CD14-positive monocyte (primary cell): ENCODE data around the gene KCNG2. TPM values are rescaled to one million over a fixed set of nuclear protein-coding genes. Genes with fewer than 3 reads are reported as not detected.

ENCODE experiments used
- DNase-seq, 3 donors: peaks; one replicate each; pipeline ENCODE4 v3.0.0-alpha.2; 2011 to 2022
- H2AFZ ChIP-seq: 2 replicates; pipeline ENCODE4 v1.6.0; 2012; ENCODE audit warnings: mild to moderate bottlenecking, low read depth, low read length, inconsistent platforms; ENCODE audit not compliant: insufficient read depth, poor library complexity, severe bottlenecking
- H3K27ac ChIP-seq, 2 donors: 1 replicate in 1 of 2; 2 replicates in 1 of 2; pipeline ENCODE4 v1.5.1; 2012 to 2013; ENCODE audit warnings: low read length in 2 of 2, control low read depth in 1 of 2, inconsistent platforms in 1 of 2, low read depth in 1 of 2, mild to moderate bottlenecking in 1 of 2
- H3K27me3 ChIP-seq, 2 donors: one replicate each; pipeline versions ENCODE4 v1.6.0 to v1.6.1; 2011 to 2013; ENCODE audit warnings: low read length in 2 of 2; ENCODE audit not compliant: control insufficient read depth in 2 of 2, insufficient read depth in 2 of 2
- H3K36me3 ChIP-seq, 2 donors: replicated peaks in 1 of 2; 1 replicate in 1 of 2; 2 replicates in 1 of 2; pipeline versions ENCODE4 v1.5.1 to v1.6.1; 2012 to 2013; ENCODE audit warnings: low read length in 2 of 2, control low read depth in 1 of 2, inconsistent platforms in 1 of 2, mild to moderate bottlenecking in 1 of 2; ENCODE audit not compliant: insufficient read depth in 2 of 2, control insufficient read depth in 1 of 2
- H3K4me1 ChIP-seq, 2 donors: 1 replicate in 1 of 2; 2 replicates in 1 of 2; pipeline versions ENCODE4 v1.5.1 to v1.6.1; 2012 to 2013; ENCODE audit warnings: low read length in 2 of 2, control low read depth in 1 of 2, inconsistent platforms in 1 of 2, mild to moderate bottlenecking in 1 of 2, moderate library complexity in 1 of 2; ENCODE audit not compliant: insufficient read depth in 2 of 2, control insufficient read depth in 1 of 2
- H3K4me2 ChIP-seq: replicated peaks from 2 replicates; pipeline ENCODE3; 2012; ENCODE audit warnings: low read length, moderate library complexity, mild to moderate bottlenecking; ENCODE audit not compliant: poor library complexity, severe bottlenecking; ENCODE audit errors: extremely low read depth
- H3K4me3 ChIP-seq, 3 experiments: fragments of 200-600 bp in 1 of 3; sonication (generic) in 1 of 3; replicated peaks in 1 of 3; 1 replicate in 2 of 3; 2 replicates in 1 of 3; pipeline ENCODE4 v1.5.1; 2011 to 2013; ENCODE audit warnings: low read length in 3 of 3, mild to moderate bottlenecking in 3 of 3, control low read depth in 2 of 3, low read depth in 2 of 3, inconsistent platforms in 1 of 3, moderate library complexity in 1 of 3
- H3K79me2 ChIP-seq: 2 replicates; pipeline ENCODE4 v1.6.0; 2012; ENCODE audit warnings: mild to moderate bottlenecking, control low read depth, inconsistent platforms, low read length, moderate library complexity; ENCODE audit not compliant: insufficient read depth
- H3K9ac ChIP-seq: 2 replicates; pipeline ENCODE4 v1.6.0; 2017; ENCODE audit warnings: low read length, mild to moderate bottlenecking; ENCODE audit not compliant: insufficient read depth, poor library complexity, severe bottlenecking
- H3K9me3 ChIP-seq, 2 donors: replicated peaks in 1 of 2; 1 replicate in 1 of 2; 2 replicates in 1 of 2; pipeline versions ENCODE4 v1.5.1 to v1.6.1; 2012 to 2013; ENCODE audit warnings: low read length in 2 of 2, control low read depth in 1 of 2; ENCODE audit not compliant: control insufficient read depth in 1 of 2, insufficient read depth in 1 of 2
- H4K20me1 ChIP-seq: 2 replicates; pipeline ENCODE4 v1.6.0; 2012; ENCODE audit warnings: mild to moderate bottlenecking, low read length, control low read depth, moderate library complexity; ENCODE audit not compliant: insufficient read depth
- H3K27ac Mint-ChIP-seq, 7 donors: one replicate each; pipeline ENCODE4 v1.8.0; 2020; ENCODE audit warnings: mild to moderate bottlenecking in 7 of 7, mixed read lengths in 7 of 7, moderate library complexity in 6 of 7, inconsistent platforms in 2 of 7
- H3K27me3 Mint-ChIP-seq, 3 donors: one replicate each; pipeline ENCODE4 v1.8.0; 2021 to 2022; ENCODE audit warnings: low read depth in 3 of 3, mild to moderate bottlenecking in 3 of 3, mixed read lengths in 3 of 3, moderate library complexity in 3 of 3, inconsistent platforms in 1 of 3
- H3K36me3 Mint-ChIP-seq, 2 donors: one replicate each; pipeline ENCODE4 v1.8.0; 2020; ENCODE audit warnings: mixed read lengths in 2 of 2, inconsistent platforms in 1 of 2, mild to moderate bottlenecking in 1 of 2
- H3K4me1 Mint-ChIP-seq: one replicate; pipeline ENCODE4 v1.8.0; 2020; ENCODE audit warnings: mild to moderate bottlenecking, mixed read lengths
- H3K4me3 Mint-ChIP-seq, 2 donors: one replicate each; pipeline ENCODE4 v1.8.0; 2020; ENCODE audit warnings: mild to moderate bottlenecking in 2 of 2, mixed read lengths in 2 of 2, moderate library complexity in 1 of 2
- H3K9me3 Mint-ChIP-seq, 7 donors: one replicate each; pipeline ENCODE4 v1.8.0; 2020 to 2022; ENCODE audit warnings: mixed read lengths in 7 of 7, mild to moderate bottlenecking in 6 of 7, moderate library complexity in 6 of 7, inconsistent platforms in 2 of 7
- WGBS: methylation state at CpG from one replicate; pipeline ENCODE4 v1.1.5; 2013; ENCODE audit warnings: missing lambda C conversion rate; ENCODE audit not compliant: insufficient coverage; 5-methylcytosine and 5-hydroxymethylcytosine counted together
- intact Hi-C, 2 donors: fragments of 100-400 bp; cut with micrococcal nuclease; formaldehyde crosslinking; loops; one replicate each; pipeline versions ENCODE4 v1.15.0 to v1.15.1; 2023
- polyA plus RNA-seq, 3 donors: library from polyadenylated mRNA; depleted of rRNA in 1 of 3; unstranded in 2 of 3; stranded (reverse) in 1 of 3; fragments of 300-500 nt in 2 of 3; fragments of >200 nt in 1 of 3; fragmentation: Illumina TruSeq in 2 of 3; gene quantifications; 1 replicate in 2 of 3; 2 replicates in 1 of 3; pipeline ENCODE4 v1.2.3, GENCODE V29; 2012 to 2021
- TF ChIP-seq, protein P1 (sequence below): fragments of 200-600 bp; IDR thresholded peaks from one replicate; pipeline ENCODE4 v1.8.0; 2022; ENCODE audit warnings: antibody characterized with exemption, mild to moderate bottlenecking

Gene KCNG2
- polyA plus RNA-seq, 3 donors = 0.04 TPM; not detected in 2

DNA sequence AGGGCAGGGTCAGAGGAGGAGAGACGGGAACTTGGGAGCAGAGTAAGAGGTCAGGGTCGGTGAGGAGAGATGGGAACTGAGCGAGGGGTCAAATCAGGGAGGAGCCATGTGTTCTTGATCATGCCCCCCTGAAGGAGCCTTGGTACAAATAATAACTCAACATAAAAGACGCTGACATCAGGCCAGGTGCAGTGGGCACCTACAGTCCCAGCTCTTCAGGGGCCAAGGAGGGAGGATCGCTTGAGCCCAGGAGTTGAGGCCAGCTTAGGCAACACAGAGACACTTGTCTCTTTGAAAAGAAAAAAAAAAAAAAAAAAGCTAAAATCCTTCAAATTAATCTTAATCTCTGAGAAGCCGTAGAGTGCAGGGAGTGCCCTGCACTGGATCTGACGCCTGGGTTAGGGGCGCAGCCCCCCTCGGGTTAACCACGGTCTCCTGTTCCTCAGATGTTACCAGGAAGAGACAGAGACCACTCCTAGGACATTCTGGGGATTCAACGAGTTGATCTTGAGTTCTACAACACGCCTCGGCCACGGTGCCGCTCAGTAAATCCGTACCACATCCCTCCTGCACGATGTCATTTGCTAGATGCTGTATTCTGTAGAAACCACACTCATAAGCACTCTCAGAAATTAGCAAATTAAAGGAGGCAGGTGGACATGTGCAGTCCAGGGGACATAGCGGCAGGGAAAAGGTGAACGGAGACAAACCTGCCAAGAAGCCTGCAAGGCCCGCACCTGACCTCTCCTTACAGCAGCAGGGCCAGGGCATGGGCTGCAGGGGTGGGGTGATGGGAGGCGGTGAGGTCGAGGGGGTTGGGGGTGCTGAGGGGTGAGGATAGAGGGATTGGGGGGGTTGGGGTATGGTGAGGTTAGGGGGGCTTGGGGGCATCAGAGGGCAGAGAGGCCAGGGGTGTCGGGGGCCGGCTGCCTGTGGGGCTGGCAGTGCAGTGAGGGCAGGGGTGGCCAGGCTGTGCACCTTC lies 124.5 kb downstream of the KCNG2 start:
- Histone ChIP-seq H3K79me2 (peaks cover 44% of the 10 kb centered on the region), H3K9me3 (peaks cover 42 to 64% of the 10 kb centered on the region in 2 donors), H3K4me2 (no peak overlapping the region), H4K20me1 (peaks cover 39% of the 10 kb centered on the region), H2AFZ (no peak overlapping the region), H3K4me1 (no peaks in the 10 kb centered on the region), H3K9ac (no peak overlapping the region), H3K4me3 (no peak overlapping the region), H3K27me3 (no peaks in the 10 kb centered on the region), H3K36me3 (peaks cover 46 to 76% of the 10 kb centered on the region in 2 donors), H3K27ac (no peak overlapping the region)
- DNase-seq = no peak
- Mint-ChIP-seq H3K27me3 (peaks cover 0 to 1% (median 0%) of the 10 kb centered on the region in 3 donors), H3K4me1 (no peaks in the 10 kb centered on the region), H3K27ac (peak overlapping the region in 1 of 7 donors; percentile 41), H3K9me3 (peaks cover 45 to 60% (median 51%) of the 10 kb centered on the region in 7 donors), H3K4me3 (no peak overlapping the region), H3K36me3 (peaks cover 62 to 77% of the 10 kb centered on the region in 2 donors)
- intact Hi-C loops = no loop called here
- WGBS = 95% methylated on average over 12 of the region's 24 CpGs
- TF ChIP-seq, protein P1, sequence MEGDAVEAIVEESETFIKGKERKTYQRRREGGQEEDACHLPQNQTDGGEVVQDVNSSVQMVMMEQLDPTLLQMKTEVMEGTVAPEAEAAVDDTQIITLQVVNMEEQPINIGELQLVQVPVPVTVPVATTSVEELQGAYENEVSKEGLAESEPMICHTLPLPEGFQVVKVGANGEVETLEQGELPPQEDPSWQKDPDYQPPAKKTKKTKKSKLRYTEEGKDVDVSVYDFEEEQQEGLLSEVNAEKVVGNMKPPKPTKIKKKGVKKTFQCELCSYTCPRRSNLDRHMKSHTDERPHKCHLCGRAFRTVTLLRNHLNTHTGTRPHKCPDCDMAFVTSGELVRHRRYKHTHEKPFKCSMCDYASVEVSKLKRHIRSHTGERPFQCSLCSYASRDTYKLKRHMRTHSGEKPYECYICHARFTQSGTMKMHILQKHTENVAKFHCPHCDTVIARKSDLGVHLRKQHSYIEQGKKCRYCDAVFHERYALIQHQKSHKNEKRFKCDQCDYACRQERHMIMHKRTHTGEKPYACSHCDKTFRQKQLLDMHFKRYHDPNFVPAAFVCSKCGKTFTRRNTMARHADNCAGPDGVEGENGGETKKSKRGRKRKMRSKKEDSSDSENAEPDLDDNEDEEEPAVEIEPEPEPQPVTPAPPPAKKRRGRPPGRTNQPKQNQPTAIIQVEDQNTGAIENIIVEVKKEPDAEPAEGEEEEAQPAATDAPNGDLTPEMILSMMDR = no peak

DNA sequence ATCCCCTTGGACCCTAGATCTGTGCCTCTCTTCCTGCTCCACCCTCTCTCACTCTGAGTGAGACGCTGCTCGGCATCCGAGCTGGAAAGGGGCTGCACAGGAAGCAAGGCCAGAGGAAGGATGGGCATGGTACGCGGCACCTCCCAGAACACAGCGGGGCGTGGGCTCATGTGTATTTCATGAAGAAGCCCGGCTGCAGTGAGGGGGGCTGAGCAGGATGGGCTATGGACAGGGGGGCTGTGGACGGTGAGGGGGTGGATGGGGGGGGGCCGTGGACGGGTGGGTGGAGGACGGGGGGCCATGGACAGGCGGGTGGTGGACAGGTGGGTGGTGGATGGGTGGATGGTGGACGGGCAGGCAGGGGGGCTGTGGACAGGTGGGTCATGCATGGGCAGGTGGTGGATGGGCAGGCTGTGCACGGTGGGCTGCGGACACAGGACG lies 125.3 kb downstream of the KCNG2 start:
- peaks cover 46% of the 10 kb centered on the region for H4K20me1 ChIP-seq
- no peak overlapping the region for H3K27ac ChIP-seq
- DNase-seq = no peak
- H3K36me3 Mint-ChIP-seq = peaks cover 62 to 77% of the 10 kb centered on the region in 2 donors
- intact Hi-C loops = no loop called here
- no peak overlapping the region for H3K4me3 Mint-ChIP-seq
- peak overlapping the region in 1 of 7 donors; percentile 40 for H3K27ac Mint-ChIP-seq
- 100% methylated on average over 2 of the region's 17 CpGs for WGBS
- peaks cover 0 to 1% (median 0%) of the 10 kb centered on the region in 3 donors for H3K27me3 Mint-ChIP-seq
- H3K4me1 Mint-ChIP-seq = no peaks in the 10 kb centered on the region
- peaks cover 40 to 64% of the 10 kb centered on the region in 2 donors for H3K9me3 ChIP-seq
- H2AFZ ChIP-seq = no peak overlapping the region
- no peak overlapping the region for H3K4me2 ChIP-seq
- H3K9me3 Mint-ChIP-seq = peaks cover 39 to 55% (median 50%) of the 10 kb centered on the region in 7 donors
- no peak overlapping the region for H3K9ac ChIP-seq
- H3K36me3 ChIP-seq = peaks cover 48 to 76% of the 10 kb centered on the region in 2 donors
- H3K27me3 ChIP-seq = no peaks in the 10 kb centered on the region
- H3K79me2 ChIP-seq = peaks cover 50% of the 10 kb centered on the region
- no peaks in the 10 kb centered on the region for H3K4me1 ChIP-seq
- no peak overlapping the region for H3K4me3 ChIP-seq
- TF ChIP-seq, protein P1 = no peak
